Iris pigment epithelial cell (primary cell): ENCODE data around the gene SCFD2.
"Not testable (repeated sequence)": the region's sequence is repeated elsewhere in the genome, so short reads cannot be mapped to it uniquely, and the experiment has no call there.

Experiments
- DNase-seq: peaks from one replicate; pipeline ENCODE4 v3.0.0-alpha.2; 2011; ENCODE audit warnings: low read depth

SCFD2 gene

DNA sequence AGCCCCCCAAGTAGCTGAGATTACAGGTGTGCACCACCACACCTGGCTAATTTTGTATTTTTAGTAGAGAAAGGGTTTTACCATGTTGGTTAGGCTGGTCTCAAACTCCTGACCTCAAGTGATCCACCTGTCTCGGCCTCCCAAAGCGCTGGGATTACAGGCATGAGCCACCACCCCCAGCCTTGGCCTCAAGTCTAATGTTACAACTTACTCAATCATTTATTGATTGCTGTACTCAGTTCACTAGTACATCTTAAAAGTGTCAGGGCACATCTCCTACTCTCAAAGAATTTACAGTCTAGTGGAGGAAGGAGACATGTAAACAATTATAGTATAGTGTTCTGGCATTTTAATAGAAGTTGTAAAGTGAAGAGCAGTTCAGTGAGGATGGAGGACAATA is 19.5 kb downstream of the SCFD2 start:
- not testable (repeated sequence) for DNase-seq

DNA sequence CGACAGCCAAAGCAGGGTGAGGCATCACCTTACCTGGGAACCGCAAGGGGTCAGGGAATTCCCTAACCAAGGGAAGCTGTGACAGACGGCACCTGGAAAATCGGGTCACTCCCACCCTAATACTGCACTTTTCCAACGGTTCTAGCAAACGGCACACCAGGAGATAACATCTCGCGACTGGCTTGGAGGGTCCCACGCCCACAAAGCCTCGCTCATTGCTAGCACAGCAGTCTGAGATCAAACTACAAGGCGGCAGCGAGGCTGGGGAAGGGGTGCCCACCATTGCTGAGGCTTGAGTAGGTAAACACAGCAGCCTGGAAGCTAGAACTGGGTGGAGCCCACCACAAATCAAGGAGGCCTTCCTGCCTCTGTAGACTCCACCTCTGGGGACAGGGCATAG is 25.7 kb downstream of the SCFD2 start:
- not testable (repeated sequence) for DNase-seq

DNA sequence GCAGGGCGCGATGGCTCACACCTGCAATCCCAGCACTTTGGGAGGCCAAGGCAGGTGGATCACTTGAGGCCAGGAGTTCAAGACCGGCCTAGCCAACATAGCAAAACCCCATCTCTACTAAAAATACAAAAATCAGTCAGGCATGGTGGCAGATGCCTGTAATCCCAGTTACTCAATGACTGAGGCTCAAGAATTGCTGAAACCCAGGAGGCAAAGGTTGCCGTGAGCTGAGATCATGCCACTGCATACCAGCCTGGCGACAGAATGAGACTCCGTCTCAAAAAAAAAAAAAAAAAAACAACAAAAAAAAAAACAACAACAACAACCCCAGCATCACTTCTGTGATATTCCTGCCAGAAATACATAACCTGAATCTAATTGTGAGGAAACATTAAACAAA is 30.9 kb downstream of the SCFD2 start:
- DNase-seq: not testable (repeated sequence)

- DNase-seq: no peak
Observed at GRCh38 chr4:53326535-53326934, 39.3 kb downstream of the SCFD2 start.

DNA sequence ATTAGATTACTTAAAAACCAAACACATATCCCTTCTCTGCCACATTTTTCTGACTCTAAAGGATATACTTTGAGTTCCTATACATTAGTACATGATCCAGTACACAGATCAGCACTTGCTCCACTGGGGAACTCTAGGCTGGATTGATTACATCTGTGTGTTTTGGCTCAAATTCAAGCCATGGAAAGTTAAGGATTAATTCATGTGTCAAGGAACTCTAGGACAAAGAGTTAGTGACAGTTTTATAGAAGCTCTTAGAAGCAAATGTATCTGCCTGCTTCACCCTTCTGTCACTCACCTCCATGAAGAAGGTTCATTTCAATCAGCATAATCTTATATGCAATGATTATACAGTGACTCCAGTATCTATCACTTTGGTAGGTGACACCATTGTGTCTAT is 43.2 kb downstream of the SCFD2 start:
- no peak for DNase-seq

DNA sequence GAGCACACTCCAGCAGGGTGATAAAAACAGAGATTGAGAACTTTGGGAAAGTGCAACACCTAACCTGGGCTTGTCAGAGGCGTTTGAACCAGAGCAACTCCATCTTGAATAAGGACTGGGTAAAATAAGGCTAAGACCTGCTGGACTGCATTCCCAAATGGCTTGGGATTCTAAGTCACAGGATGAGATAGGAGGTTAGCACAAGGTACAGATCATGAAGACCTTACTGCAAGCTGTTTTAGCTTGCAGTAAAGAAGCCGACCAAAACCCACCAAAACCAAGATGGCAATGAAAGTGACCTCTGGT is 43.9 kb downstream of the SCFD2 start:
- DNase-seq: no peak

DNA sequence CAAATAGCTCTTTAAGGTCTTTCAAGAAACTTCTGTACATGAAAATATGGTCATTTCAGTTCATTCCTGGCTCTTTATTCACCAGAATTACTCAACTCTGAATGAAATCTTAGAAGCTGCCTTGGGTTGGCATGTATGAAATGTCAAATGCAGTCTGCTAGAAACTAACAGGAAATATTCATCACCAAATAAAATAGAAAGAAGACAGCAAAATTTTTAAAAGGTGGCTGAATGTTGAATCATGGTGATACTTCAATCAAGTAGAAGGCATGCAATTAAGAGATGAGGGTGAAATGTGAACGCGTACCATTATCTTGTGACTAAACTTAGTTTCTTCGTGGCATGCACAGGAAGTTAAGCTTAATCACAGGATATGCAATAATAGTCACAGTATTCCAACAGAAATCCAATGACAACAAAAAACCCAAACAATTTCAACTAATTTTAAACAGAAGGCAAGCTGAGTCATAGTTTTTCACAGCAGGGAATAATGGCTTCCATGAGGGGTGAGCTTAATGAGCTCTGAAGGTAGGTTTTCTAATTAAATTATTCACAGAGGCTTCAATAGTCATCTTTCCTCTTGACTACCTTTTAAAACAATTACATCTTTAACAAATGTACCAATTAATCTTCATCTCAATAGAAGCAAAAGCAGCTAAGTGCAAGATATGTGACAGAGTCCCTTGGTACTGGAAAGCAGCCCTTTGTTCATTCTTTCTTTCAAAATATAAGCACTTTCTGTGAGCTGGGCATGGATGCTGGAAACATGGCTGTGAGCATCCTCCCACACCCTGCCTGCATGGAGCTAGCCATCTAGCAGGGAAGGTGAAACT is 44.5 kb downstream of the SCFD2 start:
- peak; percentile 87 for DNase-seq

DNA sequence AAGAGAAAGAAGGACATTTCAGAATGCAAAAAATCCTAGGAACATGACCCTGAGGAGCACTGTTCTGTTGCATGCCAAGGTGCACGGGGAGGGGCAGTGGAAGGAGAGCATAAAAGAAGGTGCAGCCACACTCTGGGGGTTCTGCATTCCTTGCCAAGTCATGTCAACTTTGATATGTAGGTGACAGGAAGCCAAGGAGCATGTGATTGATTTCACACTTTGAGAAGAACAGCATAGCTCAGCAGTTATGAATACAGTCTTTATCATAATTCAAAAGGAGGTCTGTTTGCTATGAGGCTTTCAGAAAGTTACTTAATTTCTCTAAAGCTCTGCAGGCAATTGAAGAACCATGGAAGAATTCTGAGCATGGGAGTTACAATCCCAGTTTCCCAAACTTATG is 50.6 kb downstream of the SCFD2 start:
- DNase-seq: no peak

GRCh38 chr4:53314252-53314651 is 51.6 kb downstream of the SCFD2 start:
- no peak for DNase-seq

GRCh38 chr4:53313510-53313909 is 52.4 kb downstream of the SCFD2 start:
- DNase-seq: peak; percentile 58

- DNase-seq: no peak
Observed at GRCh38 chr4:53309321-53310040, 56.4 kb downstream of the SCFD2 start.

DNA sequence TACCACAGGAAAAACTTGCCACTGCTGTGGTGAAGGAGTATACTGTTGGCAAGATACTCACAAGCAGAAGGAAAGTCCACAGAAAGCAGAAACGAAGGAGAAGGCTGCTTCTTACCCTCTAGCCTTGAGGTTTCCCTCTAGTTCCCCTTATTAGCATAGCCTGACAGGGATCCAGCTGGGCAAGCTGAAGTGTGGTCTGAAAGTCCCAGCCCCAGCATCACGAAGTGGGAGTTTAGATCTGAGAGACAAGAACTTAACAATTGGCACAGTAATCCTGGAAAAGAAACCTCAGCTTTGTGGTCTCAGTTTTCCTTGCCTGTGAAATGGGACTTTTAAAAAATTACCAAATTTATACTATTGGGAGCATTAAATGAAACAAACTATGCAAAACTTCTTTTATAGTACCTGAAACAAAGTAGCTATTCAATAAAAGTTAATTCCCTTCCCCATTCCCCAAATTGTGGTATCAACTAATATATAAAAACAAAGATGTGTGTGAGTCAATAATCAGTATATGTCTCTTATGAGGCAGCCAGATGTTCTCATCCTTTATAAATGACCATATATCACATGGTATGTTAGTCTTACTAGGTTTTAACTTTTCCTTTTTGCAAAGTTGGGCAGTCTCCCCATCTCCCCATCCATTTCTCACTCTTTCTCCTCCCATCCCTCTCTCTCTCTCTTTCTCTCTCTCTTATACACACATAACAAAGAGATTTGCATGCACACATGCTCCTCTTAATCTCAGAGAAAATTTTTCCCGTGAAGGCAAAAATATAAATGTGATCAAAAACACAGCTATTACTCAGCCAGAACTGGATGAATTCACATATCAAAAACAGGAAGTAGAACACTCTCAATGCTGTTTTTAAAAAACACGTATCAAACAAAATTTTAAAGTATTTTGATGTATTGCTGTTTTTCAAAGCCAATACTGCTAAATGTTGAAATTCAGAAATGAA is 57.8 kb downstream of the SCFD2 start:
- DNase-seq: no peak

GRCh38 chr4:53307210-53307609 is 58.7 kb downstream of the SCFD2 start:
- no peak for DNase-seq

GRCh38 chr4:53306729-53307128 is 59.1 kb downstream of the SCFD2 start:
- peak; percentile 11 for DNase-seq

DNA sequence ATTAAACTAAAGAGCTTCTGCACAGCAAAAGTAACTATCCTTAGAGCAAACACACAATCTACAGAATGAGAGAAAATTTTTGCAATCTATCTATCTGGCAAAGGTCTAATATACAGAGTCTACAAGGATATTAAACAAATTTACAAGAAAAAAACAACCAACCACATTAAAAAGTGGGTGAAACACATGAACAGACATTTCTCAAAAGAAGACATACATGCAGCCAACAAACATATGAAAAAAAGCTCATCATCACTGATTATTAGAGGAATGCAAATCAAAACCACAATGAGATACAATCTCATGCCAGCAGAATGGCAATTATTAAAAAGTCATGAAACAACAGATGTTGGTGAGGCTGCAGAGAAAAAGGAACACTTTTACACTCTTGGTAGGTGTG is 73.7 kb downstream of the SCFD2 start:
- DNase-seq: not testable (repeated sequence)

GRCh38 chr4:53281438-53281837 is 84.4 kb downstream of the SCFD2 start:
- DNase-seq: peak; percentile 75

GRCh38 chr4:53280846-53281245 is 85.0 kb downstream of the SCFD2 start:
- DNase-seq: no peak

DNA sequence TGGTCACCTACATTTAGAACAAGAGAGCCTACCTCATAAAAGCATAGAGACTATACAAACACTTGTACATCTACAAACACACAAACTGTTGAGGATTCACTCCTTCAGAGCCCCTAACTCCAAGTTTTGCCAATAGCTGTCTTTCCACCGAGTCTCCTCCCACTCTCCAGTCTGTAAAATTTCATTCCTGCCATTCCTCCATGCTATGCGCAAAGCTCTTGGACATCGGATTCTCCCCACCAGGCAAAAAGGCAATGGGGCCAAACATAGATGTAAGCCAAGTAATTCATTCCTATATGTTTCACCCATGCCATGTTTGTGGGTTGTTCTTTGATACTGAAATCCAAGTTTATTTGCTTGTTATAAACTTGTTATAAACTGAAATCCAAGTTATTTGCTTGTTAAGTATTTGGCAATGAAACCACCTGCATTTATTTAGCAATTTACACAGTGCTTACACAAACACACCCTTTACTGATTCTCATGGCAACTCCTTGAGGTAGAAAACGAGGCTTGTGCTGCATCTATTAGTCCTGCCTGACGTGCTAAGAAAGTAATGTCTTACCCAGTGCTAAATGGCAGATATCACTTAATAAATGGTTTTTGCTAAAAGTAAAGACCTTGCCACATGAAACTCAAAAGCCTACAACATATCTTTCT is 91.1 kb downstream of the SCFD2 start:
- no peak for DNase-seq

GRCh38 chr4:53273726-53274125 is 92.1 kb downstream of the SCFD2 start:
- DNase-seq: peak; percentile 75

DNA sequence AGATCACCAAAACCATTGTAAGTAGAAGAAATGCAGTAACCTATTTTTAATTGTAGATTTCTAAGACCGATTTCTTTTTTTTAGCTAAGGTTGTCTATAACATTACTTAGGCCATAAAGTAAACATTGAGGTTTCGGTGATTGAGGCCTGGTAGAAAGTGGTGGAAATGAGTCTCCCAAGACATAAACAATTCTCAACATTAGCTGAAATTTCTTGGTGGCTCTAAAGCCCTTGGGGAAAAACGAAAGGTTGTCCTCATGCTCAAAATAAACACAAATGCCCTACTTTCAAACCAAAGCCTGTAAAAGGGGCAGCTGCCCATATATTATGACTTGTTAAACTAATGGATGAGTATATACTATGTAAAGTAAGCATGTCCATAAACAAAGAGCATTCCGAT is 98.8 kb downstream of the SCFD2 start:
- peak; percentile 84 for DNase-seq

GRCh38 chr4:53255986-53256385 is 109.9 kb downstream of the SCFD2 start:
- not testable (repeated sequence) for DNase-seq

- no peak for DNase-seq
Observed at GRCh38 chr4:53240573-53240972, 125.3 kb downstream of the SCFD2 start.
